Mesenchymal stem cell (in vitro differentiated cells and primary cell): Measurements from ENCODE around the gene MINDY1.

ENCODE experiments used
- DNase-seq: peaks from one replicate; pipeline ENCODE4 v3.0.0-alpha.2; 2013
- H2AFZ ChIP-seq: one replicate; pipeline ENCODE4 v1.6.1; 2013; ENCODE audit warnings: low read depth, mild to moderate bottlenecking, control low read depth, inconsistent platforms, low read length, moderate library complexity
- H2AK5ac ChIP-seq: 2 replicates; pipeline ENCODE4 v1.6.1; 2013; ENCODE audit warnings: low read length, moderate library complexity, mild to moderate bottlenecking, inconsistent platforms; ENCODE audit not compliant: severe bottlenecking
- H2BK120ac ChIP-seq: one replicate; pipeline ENCODE4 v1.6.1; 2013; ENCODE audit warnings: low read depth, mild to moderate bottlenecking, inconsistent platforms, low read length, moderate library complexity
- H2BK12ac ChIP-seq, 2 experiments: one replicate each; pipeline ENCODE4 v1.6.1; 2013; ENCODE audit warnings: inconsistent platforms in 2 of 2, low read length in 2 of 2, mild to moderate bottlenecking in 2 of 2, moderate library complexity in 2 of 2, control low read depth in 1 of 2
- H2BK15ac ChIP-seq: one replicate; pipeline ENCODE4 v1.6.1; 2013; ENCODE audit warnings: mild to moderate bottlenecking, low read depth, inconsistent platforms; ENCODE audit not compliant: poor library complexity, severe bottlenecking
- H2BK5ac ChIP-seq: 2 replicates; pipeline ENCODE4 v1.6.1; 2013; ENCODE audit warnings: low read depth, mild to moderate bottlenecking, low read length, control low read depth, inconsistent platforms; ENCODE audit not compliant: poor library complexity, severe bottlenecking
- H3K14ac ChIP-seq, 2 experiments: one replicate each; pipeline ENCODE4 v1.6.1; 2013; ENCODE audit warnings: inconsistent platforms in 2 of 2, low read length in 2 of 2, control low read depth in 1 of 2, mild to moderate bottlenecking in 1 of 2, moderate library complexity in 1 of 2
- H3K18ac ChIP-seq, 2 experiments: one replicate each; pipeline ENCODE4 v1.6.1; 2013; ENCODE audit warnings: inconsistent platforms in 2 of 2, low read length in 2 of 2, control low read depth in 1 of 2, low read depth in 1 of 2, mild to moderate bottlenecking in 1 of 2
- H3K23ac ChIP-seq, 2 experiments: one replicate each; pipeline ENCODE4 v1.6.1; 2013; ENCODE audit warnings: inconsistent platforms in 2 of 2, low read length in 2 of 2, mild to moderate bottlenecking in 2 of 2, moderate library complexity in 2 of 2, control low read depth in 1 of 2
- H3K27ac ChIP-seq: 2 replicates; pipeline ENCODE4 v1.5.1; 2013; ENCODE audit warnings: mild to moderate bottlenecking, moderate library complexity, low read length, control low read depth, inconsistent platforms; ENCODE audit not compliant: poor library complexity, severe bottlenecking
- H3K27me3 ChIP-seq, 2 experiments: 2 replicates each; pipeline versions ENCODE4 v1.6.1 to v1.7.0; 2013; ENCODE audit warnings: low read length in 2 of 2, mild to moderate bottlenecking in 2 of 2, moderate library complexity in 2 of 2, control low read depth in 1 of 2, inconsistent platforms in 1 of 2; ENCODE audit not compliant: control insufficient read depth in 1 of 2, insufficient read depth in 1 of 2
- H3K36me3 ChIP-seq, 2 experiments: 2 replicates each; pipeline versions ENCODE4 v1.6.1 to v1.7.0; 2013; ENCODE audit warnings: low read length in 2 of 2, control low read depth in 1 of 2, inconsistent platforms in 1 of 2, low read depth in 1 of 2, mild to moderate bottlenecking in 1 of 2; ENCODE audit not compliant: insufficient read depth in 2 of 2, control insufficient read depth in 1 of 2
- H3K4ac ChIP-seq, 2 experiments: one replicate each; pipeline ENCODE4 v1.6.1; 2013; ENCODE audit warnings: inconsistent platforms in 2 of 2, low read length in 2 of 2, mild to moderate bottlenecking in 2 of 2, moderate library complexity in 2 of 2, control low read depth in 1 of 2, low read depth in 1 of 2
- H3K4me1 ChIP-seq: 2 replicates; pipeline ENCODE4 v1.6.1; 2013; ENCODE audit warnings: low read depth, low read length, control low read depth; ENCODE audit not compliant: control insufficient read depth, insufficient read depth
- H3K4me2 ChIP-seq: 2 replicates; pipeline ENCODE4 v1.6.1; 2013; ENCODE audit warnings: low read length, mild to moderate bottlenecking, inconsistent platforms; ENCODE audit not compliant: poor library complexity, severe bottlenecking
- H3K4me3 ChIP-seq, 2 experiments: 2 replicates each; pipeline versions ENCODE4 v1.5.1 to v1.7.0; 2013; ENCODE audit warnings: low read length in 2 of 2, mild to moderate bottlenecking in 2 of 2, control low read depth in 1 of 2, low read depth in 1 of 2; ENCODE audit not compliant: insufficient read depth in 1 of 2
- H3K79me1 ChIP-seq: replicated peaks from 2 replicates; pipeline ENCODE4 v1.6.1; 2013; ENCODE audit warnings: mild to moderate bottlenecking, control low read depth, low read length, inconsistent platforms; ENCODE audit not compliant: poor library complexity, severe bottlenecking
- H3K9ac ChIP-seq: 2 replicates; pipeline ENCODE4 v1.7.0; 2013; ENCODE audit warnings: mild to moderate bottlenecking, low read length, moderate library complexity
- H3K9me3 ChIP-seq: 2 replicates; pipeline ENCODE4 v1.7.0; 2013; ENCODE audit warnings: mild to moderate bottlenecking, low read length; ENCODE audit not compliant: control insufficient read depth
- H4K8ac ChIP-seq: one replicate; pipeline ENCODE4 v1.6.1; 2013; ENCODE audit warnings: inconsistent platforms, mild to moderate bottlenecking, low read length, moderate library complexity
- H4K91ac ChIP-seq: one replicate; pipeline ENCODE4 v1.6.1; 2013; ENCODE audit warnings: mild to moderate bottlenecking, low read length, inconsistent platforms
- WGBS: methylation state at CpG from one replicate; pipeline ENCODE4 v1.1.7; 2013; ENCODE audit warnings: mixed read lengths; 5-methylcytosine and 5-hydroxymethylcytosine counted together

MINDY1 gene

DNA sequence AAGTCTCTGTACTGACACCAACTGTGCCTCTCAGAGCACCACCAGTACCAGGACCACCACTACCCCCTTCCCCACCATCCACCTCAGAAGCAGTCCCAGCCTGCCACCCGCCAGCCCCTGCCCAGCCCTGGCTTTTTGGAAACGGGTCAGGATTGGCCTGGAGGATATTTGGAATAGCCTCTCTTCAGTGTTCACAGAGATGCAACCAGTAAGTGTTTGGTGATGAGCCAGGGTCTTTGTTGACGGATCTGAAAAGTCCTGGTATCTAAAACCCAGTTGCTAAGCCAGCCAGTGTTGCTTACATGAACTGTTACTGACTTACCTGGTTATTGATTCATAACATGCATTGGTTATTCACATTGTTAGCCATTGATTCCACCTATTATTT, 41.9 kb upstream of the MINDY1 start:
- Histone ChIP-seq H3K4ac (no peak overlapping the region), H2AK5ac (no peak overlapping the region)

DNA sequence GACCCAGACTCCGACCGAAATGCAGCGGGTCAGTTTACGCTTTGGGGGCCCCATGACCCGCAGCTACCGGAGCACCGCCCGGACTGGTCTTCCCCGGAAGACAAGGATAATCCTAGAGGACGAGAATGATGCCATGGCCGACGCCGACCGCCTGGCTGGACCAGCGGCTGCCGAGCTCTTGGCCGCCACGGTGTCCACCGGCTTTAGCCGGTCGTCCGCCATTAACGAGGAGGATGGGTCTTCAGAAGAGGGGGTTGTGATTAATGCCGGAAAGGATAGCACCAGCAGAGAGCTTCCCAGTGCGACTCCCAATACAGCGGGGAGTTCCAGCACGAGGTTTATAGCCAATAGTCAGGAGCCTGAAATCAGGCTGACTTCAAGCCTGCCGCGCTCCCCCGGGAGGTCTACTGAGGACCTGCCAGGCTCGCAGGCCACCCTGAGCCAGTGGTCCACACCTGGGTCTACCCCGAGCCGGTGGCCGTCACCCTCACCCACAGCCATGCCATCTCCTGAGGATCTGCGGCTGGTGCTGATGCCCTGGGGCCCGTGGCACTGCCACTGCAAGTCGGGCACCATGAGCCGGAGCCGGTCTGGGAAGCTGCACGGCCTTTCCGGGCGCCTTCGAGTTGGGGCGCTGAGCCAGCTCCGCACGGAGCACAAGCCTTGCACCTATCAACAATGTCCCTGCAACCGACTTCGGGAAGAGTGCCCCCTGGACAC, 41.4 kb upstream of the MINDY1 start:
- peak overlapping the region; percentile 69 to 83 for H3K4me3 ChIP-seq

More for the DNA sequence above, 41.9 kb upstream of the MINDY1 start:
- H2BK15ac ChIP-seq = no peak overlapping the region
- H3K9me3 ChIP-seq = no peaks in the 10 kb centered on the region
- H3K79me1 ChIP-seq = peaks cover 2% of the 10 kb centered on the region
- no peak overlapping the region for H3K14ac ChIP-seq
- H2AFZ ChIP-seq = no peak overlapping the region
- no peak overlapping the region for H3K23ac ChIP-seq
- no peak overlapping the region for H4K91ac ChIP-seq
- 67% methylated on average over 3 of the region's 3 CpGs for WGBS
- peak overlapping the region; percentile 8 for H4K8ac ChIP-seq
- peak overlapping the region; percentile 69 to 83 for H3K4me3 ChIP-seq
- DNase-seq = no peak
- no peak overlapping the region for H3K27ac ChIP-seq
- peaks cover 15 to 39% of the 10 kb centered on the region in 2 experiments for H3K36me3 ChIP-seq
- peak overlapping the region; percentile 88 for H3K9ac ChIP-seq
- H3K4me2 ChIP-seq = peak overlapping the region; percentile 90
- no peak overlapping the region for H2BK12ac ChIP-seq
- H2BK120ac ChIP-seq = no peak overlapping the region
- no peak overlapping the region for H2BK5ac ChIP-seq
- no peaks in the 10 kb centered on the region for H3K27me3 ChIP-seq
- peaks cover 8% of the 10 kb centered on the region for H3K4me1 ChIP-seq
- H3K18ac ChIP-seq = peak overlapping the region in 1 of 2 experiments; percentile 22

DNA sequence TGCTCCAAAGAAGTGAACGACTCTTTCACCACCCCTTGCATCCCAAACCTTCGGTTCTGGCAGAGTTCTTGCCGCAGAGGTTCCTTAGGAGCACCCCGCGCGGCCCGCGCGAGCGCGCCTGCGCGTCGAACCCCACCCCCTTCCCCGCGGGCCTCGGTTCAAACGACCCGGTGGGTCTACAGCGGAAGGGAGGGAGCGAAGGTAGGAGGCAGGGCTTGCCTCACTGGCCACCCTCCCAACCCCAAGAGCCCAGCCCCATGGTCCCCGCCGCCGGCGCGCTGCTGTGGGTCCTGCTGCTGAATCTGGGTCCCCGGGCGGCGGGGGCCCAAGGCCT, 40.9 kb upstream of the MINDY1 start, which contains the start of gene C1orf56:
TSS of gene C1orf56 (plus strand) at position 161 of the 334 bp plus-strand sequence. CDS start at position 258, 97 bp downstream.
- Histone ChIP-seq H3K4me2 (peak within 1 kb of the TSS; percentile 90), H3K27me3 (no peaks in the 10 kb centered on the region), H3K79me1 (no peaks in the 10 kb centered on the region), H3K36me3 (peaks cover 4 to 28% of the 10 kb centered on the region in 2 experiments), H2AK5ac (no peak within 1 kb of the TSS), H2BK15ac (peak within 1 kb of the TSS; percentile 15), H4K8ac (peak within 1 kb of the TSS; percentile 66), H2BK120ac (peak within 1 kb of the TSS; percentile 12), H2BK12ac (peak within 1 kb of the TSS in 1 of 2 experiments; percentile 66), H4K91ac (peak within 1 kb of the TSS; percentile 84), H3K4me3 (peak within 1 kb of the TSS; percentile 69 to 83), H3K9me3 (no peaks in the 10 kb centered on the region), H2BK5ac (peak within 1 kb of the TSS; percentile 34), H2AFZ (peak within 1 kb of the TSS; percentile 84), H3K4me1 (peaks cover 8% of the 10 kb centered on the region), H3K27ac (peak within 1 kb of the TSS; percentile 84), H3K9ac (peak within 1 kb of the TSS; percentile 88), H3K18ac (peak within 1 kb of the TSS; percentile 85 to 100), H3K14ac (peak within 1 kb of the TSS in 1 of 2 experiments; percentile 93), H3K23ac (peak within 1 kb of the TSS in 1 of 2 experiments; percentile 91), H3K4ac (peak within 1 kb of the TSS; percentile 88 to 91)
- 2% methylated on average over 15 of the region's 29 CpGs for WGBS
- peak; percentile 75 for DNase-seq

More for the DNA sequence above, 41.4 kb upstream of the MINDY1 start:
- peak overlapping the region; percentile 84 for H2AFZ ChIP-seq
- H2BK15ac ChIP-seq = peak overlapping the region; percentile 15
- peak; percentile 77 for DNase-seq
- H3K14ac ChIP-seq = peak overlapping the region in 1 of 2 experiments; percentile 93
- peak overlapping the region; percentile 90 for H3K4me2 ChIP-seq
- 3% methylated on average over 48 of the region's 48 CpGs for WGBS
- peak overlapping the region; percentile 84 for H4K91ac ChIP-seq
- H2BK120ac ChIP-seq = peak overlapping the region; percentile 12
- H3K23ac ChIP-seq = peak overlapping the region in 1 of 2 experiments; percentile 91
- H3K79me1 ChIP-seq = peaks cover 2% of the 10 kb centered on the region
- peak overlapping the region; percentile 88 to 91 for H3K4ac ChIP-seq
- peak overlapping the region; percentile 66 for H4K8ac ChIP-seq
- peak overlapping the region; percentile 34 for H2BK5ac ChIP-seq
- peaks cover 9 to 33% of the 10 kb centered on the region in 2 experiments for H3K36me3 ChIP-seq
- H3K27me3 ChIP-seq = no peaks in the 10 kb centered on the region
- peak overlapping the region; percentile 88 for H3K9ac ChIP-seq
- H3K27ac ChIP-seq = peak overlapping the region; percentile 84
- H3K18ac ChIP-seq = peak overlapping the region; percentile 85 to 100
- H2AK5ac ChIP-seq = no peak overlapping the region
- H3K9me3 ChIP-seq = no peaks in the 10 kb centered on the region
- H3K4me1 ChIP-seq = peaks cover 8% of the 10 kb centered on the region
- H2BK12ac ChIP-seq = peak overlapping the region in 1 of 2 experiments; percentile 66

DNA sequence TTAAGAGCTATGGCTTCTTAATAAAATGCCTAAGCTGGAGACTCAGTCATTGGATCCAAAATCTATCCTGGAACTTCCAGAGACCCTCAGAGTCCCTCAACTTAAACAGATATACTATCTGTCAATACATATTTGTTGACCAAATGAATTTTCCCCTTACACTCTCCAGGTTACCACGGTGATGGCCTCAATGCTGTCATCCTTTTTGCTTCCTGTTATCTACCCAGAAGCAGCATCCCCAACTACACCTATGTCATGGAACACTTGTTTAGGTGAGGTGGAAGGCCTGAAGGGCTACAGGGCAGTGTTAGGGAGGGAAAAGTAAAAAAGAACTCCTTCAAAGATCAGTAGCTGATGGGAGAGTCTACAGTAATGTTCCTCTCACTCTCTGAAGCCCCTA, 36.5 kb upstream of the MINDY1 start:
- Histone ChIP-seq H3K36me3 (peaks cover 0 to 4% of the 10 kb centered on the region in 2 experiments), H3K18ac (no peak overlapping the region), H3K4ac (no peak overlapping the region), H2AFZ (no peak overlapping the region), H3K79me1 (no peaks in the 10 kb centered on the region), H2BK15ac (no peak overlapping the region), H3K4me2 (no peak overlapping the region), H3K4me1 (peaks cover under 1% of the 10 kb centered on the region), H3K27ac (no peak overlapping the region), H3K23ac (no peak overlapping the region), H2BK5ac (no peak overlapping the region), H2AK5ac (no peak overlapping the region), H4K91ac (no peak overlapping the region), H3K4me3 (no peak overlapping the region), H3K9me3 (no peaks in the 10 kb centered on the region), H2BK12ac (no peak overlapping the region), H3K14ac (no peak overlapping the region), H3K27me3 (no peaks in the 10 kb centered on the region), H3K9ac (no peak overlapping the region), H4K8ac (no peak overlapping the region), H2BK120ac (no peak overlapping the region)
- no peak for DNase-seq
- 100% methylated on average over 1 of the region's 1 CpG for WGBS
